ENCODE data around the gene DENND1B.

DENND1B gene

GRCh38 chr1:197775282-197776262 lies at the start of gene DENND1B:
DENND1B (minus strand) TSS chr1:197775480; CDS start chr1:197775155, 325 bp downstream.
- DNase-seq (ENCODE audit: low read depth) = peak; percentile 72
- Histone ChIP-seq H3K9ac (ENCODE audit: low read length) (peak within 1 kb of the TSS; percentile 94), H3K4me1 (ENCODE audit: control insufficient read depth, insufficient read depth, low read length) (peaks cover 32% of the 10 kb centered on the region), H3K4me3 (ENCODE audit: low read length) (peak within 1 kb of the TSS; percentile 93), H3K27me3 (replicated peaks; ENCODE audit: control insufficient read depth, insufficient read depth, low read length) (no peaks in the 10 kb centered on the region), H3K9me3 (ENCODE audit: control insufficient read depth, low read length) (no peaks in the 10 kb centered on the region), H3K36me3 (ENCODE audit: control insufficient read depth, insufficient read depth, low read length, severe bottlenecking) (no peaks in the 10 kb centered on the region)

- no peak overlapping the region for H3K9ac ChIP-seq (ENCODE audit: low read length)
- no peaks in the 10 kb centered on the region for H3K9me3 ChIP-seq (ENCODE audit: control insufficient read depth, low read length)
- H3K36me3 ChIP-seq (ENCODE audit: control insufficient read depth, insufficient read depth, low read length, severe bottlenecking) = no peaks in the 10 kb centered on the region
- no peaks in the 10 kb centered on the region for H3K4me1 ChIP-seq (ENCODE audit: control insufficient read depth, insufficient read depth, low read length)
- no peak overlapping the region for H3K4me3 ChIP-seq (ENCODE audit: low read length)
- no peak for DNase-seq (ENCODE audit: low read depth)
- H3K27me3 ChIP-seq (replicated peaks; ENCODE audit: control insufficient read depth, insufficient read depth, low read length) = no peaks in the 10 kb centered on the region
Measured at GRCh38 chr1:197814306-197814705, 39.0 kb upstream of the DENND1B start.

GRCh38 chr1:197813741-197814140 lies 38.5 kb upstream of the DENND1B start:
- no peak overlapping the region for H3K4me3 ChIP-seq (ENCODE audit: low read length)
- H3K9ac ChIP-seq (ENCODE audit: low read length) = no peak overlapping the region
- no peaks in the 10 kb centered on the region for H3K27me3 ChIP-seq (replicated peaks; ENCODE audit: control insufficient read depth, insufficient read depth, low read length)
- H3K9me3 ChIP-seq (ENCODE audit: control insufficient read depth, low read length) = no peaks in the 10 kb centered on the region
- no peaks in the 10 kb centered on the region for H3K4me1 ChIP-seq (ENCODE audit: control insufficient read depth, insufficient read depth, low read length)
- no peaks in the 10 kb centered on the region for H3K36me3 ChIP-seq (ENCODE audit: control insufficient read depth, insufficient read depth, low read length, severe bottlenecking)
- no peak for DNase-seq (ENCODE audit: low read depth)

GRCh38 chr1:197811769-197812168 lies 36.5 kb upstream of the DENND1B start:
- Histone ChIP-seq H3K9ac (ENCODE audit: low read length) (no peak overlapping the region), H3K27me3 (replicated peaks; ENCODE audit: control insufficient read depth, insufficient read depth, low read length) (no peaks in the 10 kb centered on the region), H3K36me3 (ENCODE audit: control insufficient read depth, insufficient read depth, low read length, severe bottlenecking) (no peaks in the 10 kb centered on the region), H3K4me3 (ENCODE audit: low read length) (no peak overlapping the region), H3K9me3 (ENCODE audit: control insufficient read depth, low read length) (no peaks in the 10 kb centered on the region), H3K4me1 (ENCODE audit: control insufficient read depth, insufficient read depth, low read length) (no peaks in the 10 kb centered on the region)
- peak; percentile 32 for DNase-seq (ENCODE audit: low read depth)

- no peak for DNase-seq (ENCODE audit: low read depth)
- no peaks in the 10 kb centered on the region for H3K9me3 ChIP-seq (ENCODE audit: control insufficient read depth, low read length)
- H3K27me3 ChIP-seq (replicated peaks; ENCODE audit: control insufficient read depth, insufficient read depth, low read length) = no peaks in the 10 kb centered on the region
- H3K9ac ChIP-seq (ENCODE audit: low read length) = no peak overlapping the region
- no peak overlapping the region for H3K4me3 ChIP-seq (ENCODE audit: low read length)
- H3K36me3 ChIP-seq (ENCODE audit: control insufficient read depth, insufficient read depth, low read length, severe bottlenecking) = no peaks in the 10 kb centered on the region
- H3K4me1 ChIP-seq (ENCODE audit: control insufficient read depth, insufficient read depth, low read length) = no peaks in the 10 kb centered on the region
Measured at GRCh38 chr1:197810812-197811211, 35.5 kb upstream of the DENND1B start.

- DNase-seq (ENCODE audit: low read depth) = no peak
- H3K4me1 ChIP-seq (ENCODE audit: control insufficient read depth, insufficient read depth, low read length) = no peaks in the 10 kb centered on the region
- H3K9ac ChIP-seq (ENCODE audit: low read length) = no peak overlapping the region
- H3K4me3 ChIP-seq (ENCODE audit: low read length) = no peak overlapping the region
- no peaks in the 10 kb centered on the region for H3K9me3 ChIP-seq (ENCODE audit: control insufficient read depth, low read length)
- no peaks in the 10 kb centered on the region for H3K36me3 ChIP-seq (ENCODE audit: control insufficient read depth, insufficient read depth, low read length, severe bottlenecking)
- H3K27me3 ChIP-seq (replicated peaks; ENCODE audit: control insufficient read depth, insufficient read depth, low read length) = no peaks in the 10 kb centered on the region
Measured at GRCh38 chr1:197808880-197809279, 33.6 kb upstream of the DENND1B start.

GRCh38 chr1:197807739-197808453 lies 32.6 kb upstream of the DENND1B start:
- H3K36me3 ChIP-seq (ENCODE audit: control insufficient read depth, insufficient read depth, low read length, severe bottlenecking) = no peaks in the 10 kb centered on the region
- peak; percentile 12 for DNase-seq (ENCODE audit: low read depth)
- H3K9ac ChIP-seq (ENCODE audit: low read length) = no peak overlapping the region
- no peaks in the 10 kb centered on the region for H3K4me1 ChIP-seq (ENCODE audit: control insufficient read depth, insufficient read depth, low read length)
- H3K27me3 ChIP-seq (replicated peaks; ENCODE audit: control insufficient read depth, insufficient read depth, low read length) = no peaks in the 10 kb centered on the region
- H3K4me3 ChIP-seq (ENCODE audit: low read length) = no peak overlapping the region
- no peaks in the 10 kb centered on the region for H3K9me3 ChIP-seq (ENCODE audit: control insufficient read depth, low read length)

GRCh38 chr1:197807216-197807615 lies 31.9 kb upstream of the DENND1B start:
- Histone ChIP-seq H3K27me3 (replicated peaks; ENCODE audit: control insufficient read depth, insufficient read depth, low read length) (no peaks in the 10 kb centered on the region), H3K9me3 (ENCODE audit: control insufficient read depth, low read length) (no peaks in the 10 kb centered on the region), H3K36me3 (ENCODE audit: control insufficient read depth, insufficient read depth, low read length, severe bottlenecking) (no peaks in the 10 kb centered on the region), H3K4me3 (ENCODE audit: low read length) (no peak overlapping the region), H3K4me1 (ENCODE audit: control insufficient read depth, insufficient read depth, low read length) (no peaks in the 10 kb centered on the region), H3K9ac (ENCODE audit: low read length) (no peak overlapping the region)
- no peak for DNase-seq (ENCODE audit: low read depth)

GRCh38 chr1:197806718-197807117 lies 31.4 kb upstream of the DENND1B start:
- Histone ChIP-seq H3K36me3 (ENCODE audit: control insufficient read depth, insufficient read depth, low read length, severe bottlenecking) (no peaks in the 10 kb centered on the region), H3K4me1 (ENCODE audit: control insufficient read depth, insufficient read depth, low read length) (no peaks in the 10 kb centered on the region), H3K4me3 (ENCODE audit: low read length) (no peak overlapping the region), H3K27me3 (replicated peaks; ENCODE audit: control insufficient read depth, insufficient read depth, low read length) (no peaks in the 10 kb centered on the region), H3K9ac (ENCODE audit: low read length) (no peak overlapping the region), H3K9me3 (ENCODE audit: control insufficient read depth, low read length) (peaks cover under 1% of the 10 kb centered on the region)
- DNase-seq (ENCODE audit: low read depth) = no peak

- peaks cover 17% of the 10 kb centered on the region for H3K4me1 ChIP-seq (ENCODE audit: control insufficient read depth, insufficient read depth, low read length)
- no peaks in the 10 kb centered on the region for H3K27me3 ChIP-seq (replicated peaks; ENCODE audit: control insufficient read depth, insufficient read depth, low read length)
- no peak for DNase-seq (ENCODE audit: low read depth)
- H3K9me3 ChIP-seq (ENCODE audit: control insufficient read depth, low read length) = peaks cover 22% of the 10 kb centered on the region
- H3K9ac ChIP-seq (ENCODE audit: low read length) = no peak overlapping the region
- H3K36me3 ChIP-seq (ENCODE audit: control insufficient read depth, insufficient read depth, low read length, severe bottlenecking) = no peaks in the 10 kb centered on the region
- H3K4me3 ChIP-seq (ENCODE audit: low read length) = no peak overlapping the region
Measured at GRCh38 chr1:197801684-197802083, 26.4 kb upstream of the DENND1B start.

GRCh38 chr1:197801111-197801482 lies 25.8 kb upstream of the DENND1B start:
- Histone ChIP-seq H3K27me3 (replicated peaks; ENCODE audit: control insufficient read depth, insufficient read depth, low read length) (no peaks in the 10 kb centered on the region), H3K9me3 (ENCODE audit: control insufficient read depth, low read length) (peaks cover 28% of the 10 kb centered on the region), H3K36me3 (ENCODE audit: control insufficient read depth, insufficient read depth, low read length, severe bottlenecking) (no peaks in the 10 kb centered on the region), H3K9ac (ENCODE audit: low read length) (no peak overlapping the region), H3K4me1 (ENCODE audit: control insufficient read depth, insufficient read depth, low read length) (peaks cover 17% of the 10 kb centered on the region), H3K4me3 (ENCODE audit: low read length) (no peak overlapping the region)
- DNase-seq (ENCODE audit: low read depth) = no peak
